NB4 (cell line): ENCODE data around the gene CSNK1D.
A peak's percentile ranks its signal among the peaks of the same experiment; 100 is the strongest.

Experiments
- DNase-seq: peaks from one replicate; pipeline ENCODE4 v3.0.0; 2010; ENCODE audit warnings: low read depth
- H3K4me3 ChIP-seq: one replicate; pipeline ENCODE4 v1.5.1; 2011; ENCODE audit warnings: mild to moderate bottlenecking, low read depth, low read length, moderate library complexity
- CTCF ChIP-seq: IDR thresholded peaks from one replicate; pipeline ENCODE4 v1.5.1; 2012; ENCODE audit warnings: low read depth, low read length
- MAX ChIP-seq: IDR thresholded peaks from 2 replicates; pipeline ENCODE4 v1.6.1; 2011; ENCODE audit warnings: low read depth, low read length
- MYC ChIP-seq: IDR thresholded peaks from 2 replicates; pipeline ENCODE4 v1.6.1; 2011; ENCODE audit warnings: low read depth, low read length
- POLR2A ChIP-seq: IDR thresholded peaks from 2 replicates; pipeline ENCODE4 v1.6.1; 2011; ENCODE audit warnings: mild to moderate bottlenecking; ENCODE audit not compliant: insufficient read length; ENCODE audit errors: extremely low read depth

CSNK1D gene

GRCh38 chr17:82282239-82283207 is 9.0 kb upstream of the CSNK1D start:
- no peak overlapping the region for H3K4me3 ChIP-seq
- no peak for TF ChIP-seq MAX
- TF ChIP-seq POLR2A: no peak
- TF ChIP-seq CTCF: no peak
- TF ChIP-seq MYC: no peak
- no peak for DNase-seq

- DNase-seq: peak; percentile 66
- H3K4me3 ChIP-seq: no peak overlapping the region
- TF ChIP-seq MAX: 0 out of 2 replicates have a peak, but pooled peaks have one; percentile 33
- no peak for TF ChIP-seq MYC
- TF ChIP-seq POLR2A: no peak
- no peak for TF ChIP-seq CTCF
Observed at GRCh38 chr17:82281502-82282238, 8.2 kb upstream of the CSNK1D start.

- TF ChIP-seq MAX (no peak), MYC (no peak), POLR2A (no peak), CTCF (no peak)
- DNase-seq: no peak
- no peak overlapping the region for H3K4me3 ChIP-seq
Observed at GRCh38 chr17:82281076-82281475, 7.6 kb upstream of the CSNK1D start.

GRCh38 chr17:82280537-82280936 is 7.0 kb upstream of the CSNK1D start:
- no peak for DNase-seq
- TF ChIP-seq MAX (no peak), POLR2A (no peak), CTCF (no peak), MYC (no peak)
- no peak overlapping the region for H3K4me3 ChIP-seq

GRCh38 chr17:82278786-82279391 is 5.4 kb upstream of the CSNK1D start:
- DNase-seq: peak; percentile 59
- no peak overlapping the region for H3K4me3 ChIP-seq
- TF ChIP-seq MAX (no peak), MYC (no peak), POLR2A (no peak), CTCF (no peak)
